Natural killer cell (primary cell): ENCODE results near the gene LRRC8E. TPM values are rescaled to one million over a fixed set of nuclear protein-coding genes. Genes with fewer than 3 reads are reported as not detected.

ENCODE experiments used
- ATAC-seq, 3 donors: fragments of 150-1000 bp in 2 of 3; fragments of 200-7000 bp in 1 of 3; cut with Tn5 transposase; 1 replicate in 1 of 3; 2 replicates in 2 of 3; pipeline ENCODE4 v1.10.0; 2021; ENCODE audit warnings: mild to moderate bottlenecking in 2 of 3, moderate library complexity in 2 of 3
- DNase-seq, 2 donors: peaks; one replicate each; pipeline versions ENCODE4 v3.0.0 to v3.0.0-alpha.2; 2013 to 2021; ENCODE audit warnings: mixed read lengths in 1 of 2
- H3K27ac ChIP-seq: one replicate; pipeline ENCODE4 v1.5.1; 2013; ENCODE audit warnings: mild to moderate bottlenecking, low read length
- H3K27me3 ChIP-seq: one replicate; pipeline ENCODE4 v1.6.1; 2013; ENCODE audit warnings: low read length; ENCODE audit not compliant: control insufficient read depth, insufficient read depth
- H3K36me3 ChIP-seq: one replicate; pipeline ENCODE4 v1.6.1; 2013; ENCODE audit warnings: low read length; ENCODE audit not compliant: control insufficient read depth, insufficient read depth
- H3K4me1 ChIP-seq: one replicate; pipeline ENCODE4 v1.6.1; 2013; ENCODE audit warnings: low read length; ENCODE audit not compliant: control insufficient read depth, insufficient read depth
- H3K4me3 ChIP-seq: one replicate; pipeline ENCODE4 v1.5.1; 2013; ENCODE audit warnings: low read length
- H3K9me3 ChIP-seq: one replicate; pipeline ENCODE4 v1.6.1; 2013; ENCODE audit warnings: low read length; ENCODE audit not compliant: control insufficient read depth, insufficient read depth
- H3K27ac Mint-ChIP-seq, 2 donors: one replicate each; pipeline ENCODE4 v1.8.0; 2022; ENCODE audit warnings: mild to moderate bottlenecking in 2 of 2, mixed read lengths in 2 of 2, moderate library complexity in 1 of 2
- H3K27me3 Mint-ChIP-seq, 2 donors: one replicate each; pipeline ENCODE4 v1.8.0; 2022; ENCODE audit warnings: low read depth in 2 of 2, mixed read lengths in 2 of 2
- H3K36me3 Mint-ChIP-seq: one replicate; pipeline ENCODE4 v1.8.0; 2022; ENCODE audit warnings: mixed read lengths
- H3K4me1 Mint-ChIP-seq, 2 donors: one replicate each; pipeline ENCODE4 v1.8.0; 2022; ENCODE audit warnings: mixed read lengths in 2 of 2
- H3K4me3 Mint-ChIP-seq: one replicate; pipeline ENCODE4 v1.8.0; 2022; ENCODE audit warnings: mild to moderate bottlenecking, moderate library complexity, mixed read lengths
- H3K9me3 Mint-ChIP-seq, 2 donors: one replicate each; pipeline ENCODE4 v1.8.0; 2022; ENCODE audit warnings: mixed read lengths in 2 of 2
- CTCF ChIP-seq: fragments of 200-600 bp; IDR thresholded peaks from one replicate; pipeline ENCODE4 v1.8.0; 2022; ENCODE audit warnings: antibody characterized with exemption
- WGBS: methylation state at CpG from one replicate; pipeline ENCODE4 v1.1.7; 2013; ENCODE audit warnings: missing lambda C conversion rate; ENCODE audit not compliant: insufficient coverage; 5-methylcytosine and 5-hydroxymethylcytosine counted together
- intact Hi-C: fragments of 100-400 bp; cut with micrococcal nuclease; formaldehyde crosslinking; loops from one replicate; pipeline ENCODE4 v1.14.2; 2022
- total RNA-seq, 4 donors: library from RNA; stranded (reverse); fragments of 120-200 nt in 1 of 4; gene quantifications; one replicate each; pipeline versions ENCODE4 v1.2.3 to v1.2.4, GENCODE V29; 2013 to 2022

The LRRC8E gene
- total RNA-seq, 3 donors from 2014 or later (not counting 1 experiment from before 2014, with no cell fraction given), result not detected

- H3K9me3 Mint-ChIP-seq, result no peaks in the 10 kb centered on the region
- Histone ChIP-seq H3K4me1 (peaks cover 8% of the 10 kb centered on the region), H3K4me3 (no peak overlapping the region), H3K27ac (no peak overlapping the region), H3K36me3 (no peaks in the 10 kb centered on the region), H3K9me3 (no peaks in the 10 kb centered on the region), H3K27me3 (no peaks in the 10 kb centered on the region)
- H3K4me3 Mint-ChIP-seq, result no peak overlapping the region
- no peaks in the 10 kb centered on the region for H3K36me3 Mint-ChIP-seq
- ATAC-seq, result peak; percentile 74 to 98 (median 95)
- no peaks in the 10 kb centered on the region for H3K27me3 Mint-ChIP-seq
- intact Hi-C loops, result loop anchor here (1.0 kb wide), 1 partner anchor 72 kb away; no protein-coding TSS in a partner anchor
- DNase-seq, result peak; percentile 70 to 79
- peak overlapping the region in 1 of 2 donors; percentile 42 for H3K27ac Mint-ChIP-seq
- WGBS, result 36% methylated on average over 45 of the region's 45 CpGs
- H3K4me1 Mint-ChIP-seq, result peaks cover 9 to 10% of the 10 kb centered on the region in 2 donors
- peak; percentile 79 for TF ChIP-seq CTCF
Observed at GRCh38 chr19:7852851-7853769, 35.2 kb upstream of the LRRC8E start.

- Histone ChIP-seq H3K36me3 (no peaks in the 10 kb centered on the region), H3K27ac (no peak overlapping the region), H3K27me3 (no peaks in the 10 kb centered on the region), H3K9me3 (no peaks in the 10 kb centered on the region), H3K4me1 (peaks cover 8% of the 10 kb centered on the region), H3K4me3 (no peak overlapping the region)
- ATAC-seq (peak in 1 of 3 donors; percentile 9), DNase-seq (no peak)
- H3K27me3 Mint-ChIP-seq, result no peaks in the 10 kb centered on the region
- intact Hi-C loops, result loop anchor here (1.0 kb wide), 1 partner anchor 72 kb away; no protein-coding TSS in a partner anchor
- H3K4me3 Mint-ChIP-seq, result no peak overlapping the region
- peaks cover 9 to 10% of the 10 kb centered on the region in 2 donors for H3K4me1 Mint-ChIP-seq
- no peaks in the 10 kb centered on the region for H3K36me3 Mint-ChIP-seq
- TF ChIP-seq CTCF, result no peak
- no peaks in the 10 kb centered on the region for H3K9me3 Mint-ChIP-seq
- 92% methylated on average over 12 of the region's 12 CpGs for WGBS
- peak overlapping the region in 1 of 2 donors; percentile 42 for H3K27ac Mint-ChIP-seq
Observed at GRCh38 chr19:7853770-7854128, 34.6 kb upstream of the LRRC8E start.

- intact Hi-C loops, result no loop called here
- no peaks in the 10 kb centered on the region for H3K27me3 Mint-ChIP-seq
- H3K4me1 Mint-ChIP-seq, result peaks cover 9 to 10% of the 10 kb centered on the region in 2 donors
- no peaks in the 10 kb centered on the region for H3K36me3 Mint-ChIP-seq
- H3K9me3 ChIP-seq, result no peaks in the 10 kb centered on the region
- H3K36me3 ChIP-seq, result no peaks in the 10 kb centered on the region
- H3K27me3 ChIP-seq, result peaks cover 8% of the 10 kb centered on the region
- H3K27ac Mint-ChIP-seq, result no peak overlapping the region
- H3K27ac ChIP-seq, result no peak overlapping the region
- no peak overlapping the region for H3K4me3 Mint-ChIP-seq
- H3K4me1 ChIP-seq, result peaks cover 8% of the 10 kb centered on the region
- ATAC-seq (no peak), DNase-seq (no peak)
- no peaks in the 10 kb centered on the region for H3K9me3 Mint-ChIP-seq
- 92% methylated on average over 23 of the region's 26 CpGs for WGBS
- no peak overlapping the region for H3K4me3 ChIP-seq
- no peak for TF ChIP-seq CTCF
Observed at GRCh38 chr19:7855426-7856108, 32.7 kb upstream of the LRRC8E start.
